RPMI7951 (cell line): ENCODE measurements around the gene ICOS. TPM values are rescaled to one million over a fixed set of nuclear protein-coding genes. Genes with fewer than 3 reads are reported as not detected.
"Not testable (repeated sequence)": the region's sequence is repeated elsewhere in the genome, so short reads cannot be mapped to it uniquely, and the experiment has no call there.

Source experiments
- DNase-seq: peaks from one replicate; pipeline ENCODE4 v3.0.0-alpha.2; 2012; ENCODE audit warnings: low read depth
- total RNA-seq: library from RNA; depleted of rRNA; stranded (reverse); fragments of >200 nt; shearing (Covaris generic); gene quantifications from 2 replicates; pipeline ENCODE4 v1.2.3, GENCODE V29; 2014

Gene ICOS
- total RNA-seq, 1 experiment from 2014 or later, result not detected

GRCh38 chr2:203918264-203918663, 18.3 kb upstream of the ICOS start:
- DNase-seq, result no peak

GRCh38 chr2:203918839-203919238, 17.7 kb upstream of the ICOS start:
- no peak for DNase-seq

GRCh38 chr2:203925512-203926158, 10.9 kb upstream of the ICOS start:
- DNase-seq, result no peak

- peak; percentile 11 for DNase-seq
These were observed 7.7 kb upstream of the ICOS start for GRCh38 chr2:203928849-203929248.

GRCh38 chr2:203931262-203931661, 5.3 kb upstream of the ICOS start:
- DNase-seq, result not testable (repeated sequence)

GRCh38 chr2:203934041-203934492, 2.5 kb upstream of the ICOS start:
- DNase-seq, result no peak

- no peak for DNase-seq
These were observed 1.7 kb upstream of the ICOS start for GRCh38 chr2:203934711-203935438.

- DNase-seq, result no peak
These were observed 995 bp upstream of the ICOS start for GRCh38 chr2:203935568-203935967.

GRCh38 chr2:203936949-203937348, 386 bp downstream of the ICOS start:
- no peak for DNase-seq

- DNase-seq, result no peak
These were observed 1.2 kb downstream of the ICOS start for GRCh38 chr2:203937788-203938187.

GRCh38 chr2:203940039-203940438, 3.5 kb downstream of the ICOS start:
- no peak for DNase-seq

GRCh38 chr2:203943493-203944382, 7.2 kb downstream of the ICOS start:
- not testable (repeated sequence) for DNase-seq

- no peak for DNase-seq
These were observed 12.2 kb downstream of the ICOS start for GRCh38 chr2:203948733-203949132.

- DNase-seq, result no peak
These were observed 12.7 kb downstream of the ICOS start for GRCh38 chr2:203949228-203949627.

- DNase-seq, result peak; percentile 55
These were observed 14.9 kb downstream of the ICOS start for GRCh38 chr2:203951366-203951902.

- no peak for DNase-seq
These were observed 22.7 kb downstream of the ICOS start for GRCh38 chr2:203959265-203959664.

GRCh38 chr2:203959672-203960071, 23.1 kb downstream of the ICOS start:
- no peak for DNase-seq

GRCh38 chr2:203960811-203961210, 24.2 kb downstream of the ICOS start:
- no peak for DNase-seq

- not testable (repeated sequence) for DNase-seq
These were observed 28.6 kb downstream of the ICOS start for GRCh38 chr2:203965190-203965589.

- no peak for DNase-seq
These were observed 34.7 kb downstream of the ICOS start for GRCh38 chr2:203971251-203971650.

- DNase-seq, result no peak
These were observed 35.5 kb downstream of the ICOS start for GRCh38 chr2:203972066-203972465.

- DNase-seq, result no peak
These were observed 36.4 kb downstream of the ICOS start for GRCh38 chr2:203973000-203973399.
